DMS53 treated with DMSO at 0.1 percent for 48 hours (cell line): Measurements from ENCODE around the gene ADGRD1.

Experiments used
- DNase-seq: peaks from one replicate; lab custom pipeline; 2025; ENCODE audit not compliant: unreplicated experiment; lab: John Stamatoyannopoulos, UW

Gene ADGRD1

DNA sequence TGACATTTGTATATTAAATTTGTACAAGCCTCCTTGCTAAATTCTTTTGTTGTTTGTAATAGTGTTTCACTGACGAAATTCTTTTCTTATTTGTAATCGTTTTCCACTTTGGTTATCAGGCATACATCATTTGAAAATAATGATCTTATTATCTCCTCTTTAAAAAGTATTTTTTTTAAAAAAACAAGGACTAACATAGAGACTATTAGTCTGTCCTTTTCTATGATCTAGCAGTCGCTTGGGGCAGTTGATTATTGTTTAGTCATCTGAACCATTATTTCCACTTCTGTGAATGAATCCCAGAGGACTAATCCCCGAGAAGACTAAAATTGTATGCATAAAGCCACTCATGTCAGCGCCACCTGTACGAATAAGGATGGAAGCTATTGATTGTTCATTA lies 11.5 kb downstream of the ADGRD1 start:
- DNase-seq, result no peak

DNA sequence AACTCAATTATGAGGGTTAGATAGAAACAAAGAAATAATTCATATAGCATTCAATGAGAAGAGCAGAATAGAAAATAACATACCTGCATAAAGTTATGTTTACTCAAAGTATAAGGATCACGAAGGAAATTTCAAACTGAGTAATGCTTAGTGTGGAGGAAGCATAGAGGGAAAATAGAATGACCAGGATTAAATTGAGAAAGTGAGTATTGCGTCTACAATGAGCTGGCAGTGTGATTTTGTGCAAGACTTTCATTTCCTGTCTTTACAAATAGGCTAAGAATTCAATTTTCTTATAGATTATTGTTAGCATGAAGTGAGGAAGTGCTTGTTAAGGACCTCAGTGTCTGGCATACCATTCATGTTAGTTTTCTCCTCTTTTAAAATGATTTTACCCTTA lies 12.0 kb downstream of the ADGRD1 start:
- DNase-seq, result no peak

DNA sequence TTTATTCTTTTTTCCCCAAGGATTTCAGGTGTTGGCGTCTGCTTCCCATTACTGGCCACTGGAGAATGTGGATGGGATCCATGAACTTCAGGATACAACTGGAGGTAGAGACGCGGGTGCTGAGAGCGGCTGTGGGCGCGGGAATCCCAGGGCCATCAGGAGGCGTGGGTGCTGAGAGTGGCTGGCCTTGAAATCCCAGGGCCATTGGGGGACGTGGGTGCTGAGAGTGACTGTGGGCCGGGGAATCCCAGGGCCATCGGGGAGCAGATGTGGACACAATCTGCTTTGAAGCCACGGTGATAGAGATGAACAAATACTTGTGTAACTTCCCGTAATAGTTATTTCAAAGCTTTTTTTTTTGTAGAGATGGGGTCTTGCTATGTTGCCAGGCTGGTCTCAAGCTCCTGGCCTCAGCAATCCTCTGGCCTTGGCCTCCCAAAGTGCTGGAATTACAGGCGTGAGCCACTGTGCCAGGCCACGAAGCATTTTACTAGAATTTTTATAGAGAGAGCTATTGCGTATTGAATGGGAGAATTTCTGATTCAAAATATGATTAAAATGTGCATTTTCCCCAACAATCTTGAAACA lies 12.8 kb downstream of the ADGRD1 start:
- no peak for DNase-seq

DNA sequence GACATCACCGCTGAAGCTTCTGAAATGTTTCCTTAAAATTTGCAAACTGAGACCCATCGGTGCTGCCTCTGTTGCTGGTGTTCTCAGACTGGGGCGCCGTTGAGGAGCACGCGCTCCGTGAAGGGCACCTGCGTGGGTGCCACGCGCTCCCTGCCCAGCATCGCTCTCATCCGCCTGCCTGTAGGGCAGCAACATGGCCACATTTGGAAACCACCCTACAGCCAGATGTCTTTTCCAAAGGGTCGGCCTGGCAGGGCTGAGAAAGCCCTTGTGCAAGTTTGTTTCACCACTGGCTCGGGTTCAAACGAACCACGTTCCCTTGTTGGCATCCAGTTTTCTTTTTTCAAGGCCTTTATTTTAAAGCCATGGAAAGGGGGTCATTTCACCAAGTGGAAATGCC lies 13.9 kb downstream of the ADGRD1 start:
- DNase-seq, result no peak

DNA sequence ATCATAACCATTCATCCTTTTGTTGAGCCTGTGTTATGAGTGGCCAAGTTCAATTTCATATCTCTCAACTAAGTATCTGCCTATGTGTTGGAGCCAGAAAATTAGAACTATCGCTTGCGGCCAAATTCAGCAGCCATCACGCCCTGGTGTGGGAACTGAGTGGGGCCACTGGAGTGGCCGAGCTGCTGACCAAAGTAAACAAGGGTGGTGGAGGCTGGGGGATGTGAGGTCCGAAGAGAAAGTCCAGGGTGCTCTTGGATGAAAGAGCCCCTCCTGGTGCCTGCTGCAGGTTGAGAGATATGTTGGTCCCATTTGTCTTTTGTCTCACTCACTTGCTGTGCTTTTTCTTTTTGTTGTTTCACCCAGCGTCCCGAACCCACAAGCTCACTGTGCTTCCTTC lies 14.9 kb downstream of the ADGRD1 start:
- DNase-seq, result no peak

DNA sequence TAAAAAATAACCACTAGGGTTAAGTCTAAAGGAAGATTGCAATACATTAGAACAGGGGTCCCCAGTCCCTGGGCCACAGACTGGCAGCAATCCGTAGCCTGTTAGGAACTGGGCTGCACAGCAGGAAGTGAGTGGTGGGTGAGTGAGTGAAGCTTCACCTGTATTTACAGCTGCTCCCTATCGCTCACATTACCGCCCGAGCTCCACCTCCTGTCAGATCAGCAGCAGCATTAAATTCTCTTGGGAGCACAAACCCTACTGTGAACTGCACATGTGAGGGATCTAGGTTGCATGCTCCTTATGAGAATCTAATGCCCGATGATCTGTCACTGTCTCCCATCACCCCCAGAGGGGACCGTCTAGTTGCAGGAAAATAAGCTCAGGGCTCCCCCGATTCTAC lies 15.5 kb downstream of the ADGRD1 start:
- no peak for DNase-seq

DNA sequence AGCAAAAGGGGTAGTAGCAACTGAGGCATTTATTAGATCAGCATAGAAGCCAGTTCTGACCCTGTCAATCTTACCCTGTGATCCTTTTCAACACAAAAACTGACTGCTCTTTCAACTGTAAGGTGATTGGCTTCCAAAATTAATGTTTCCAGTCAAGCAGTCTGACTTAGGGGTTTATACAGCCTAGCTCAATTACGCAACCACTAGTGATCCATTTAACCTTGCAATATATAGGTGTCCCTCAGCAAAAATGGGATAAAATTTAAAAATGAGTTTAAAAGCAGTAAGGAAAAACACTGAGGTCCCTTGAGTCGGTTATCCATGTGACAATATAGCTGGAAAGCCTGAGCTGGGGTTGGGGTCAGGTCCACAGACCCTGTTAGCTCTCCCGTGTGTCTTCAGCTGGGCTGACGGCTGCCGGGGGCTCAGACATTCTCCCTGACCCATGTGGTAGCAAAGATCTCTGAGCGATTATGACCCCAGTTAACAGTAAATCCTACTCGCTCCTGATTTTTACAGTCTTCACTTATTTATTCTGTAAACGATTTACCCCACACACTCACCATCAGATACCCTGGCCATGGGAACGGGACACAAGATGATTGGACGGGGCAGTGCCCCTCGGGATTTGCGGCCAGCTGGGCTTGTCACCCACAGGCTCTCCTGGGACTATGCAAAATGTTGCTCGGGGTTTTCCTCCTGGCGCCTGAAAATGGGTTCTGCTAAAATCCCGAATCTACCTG lies 16.6 kb downstream of the ADGRD1 start:
- no peak for DNase-seq

DNA sequence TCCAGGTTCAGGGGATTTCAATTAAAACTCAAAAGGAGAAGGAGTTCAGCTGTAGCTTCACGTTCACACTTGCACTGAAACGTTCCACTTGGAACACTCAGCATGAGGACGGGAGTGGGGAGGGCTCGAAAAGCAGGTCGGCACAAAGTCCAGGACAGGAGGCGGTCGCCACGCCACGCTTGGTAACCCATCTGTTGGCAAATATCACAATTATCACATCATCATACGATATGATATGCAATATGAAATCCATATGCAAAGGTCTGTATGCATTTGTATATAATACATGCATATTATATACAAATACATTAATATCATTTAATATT lies 17.2 kb downstream of the ADGRD1 start:
- DNase-seq, result no peak

DNA sequence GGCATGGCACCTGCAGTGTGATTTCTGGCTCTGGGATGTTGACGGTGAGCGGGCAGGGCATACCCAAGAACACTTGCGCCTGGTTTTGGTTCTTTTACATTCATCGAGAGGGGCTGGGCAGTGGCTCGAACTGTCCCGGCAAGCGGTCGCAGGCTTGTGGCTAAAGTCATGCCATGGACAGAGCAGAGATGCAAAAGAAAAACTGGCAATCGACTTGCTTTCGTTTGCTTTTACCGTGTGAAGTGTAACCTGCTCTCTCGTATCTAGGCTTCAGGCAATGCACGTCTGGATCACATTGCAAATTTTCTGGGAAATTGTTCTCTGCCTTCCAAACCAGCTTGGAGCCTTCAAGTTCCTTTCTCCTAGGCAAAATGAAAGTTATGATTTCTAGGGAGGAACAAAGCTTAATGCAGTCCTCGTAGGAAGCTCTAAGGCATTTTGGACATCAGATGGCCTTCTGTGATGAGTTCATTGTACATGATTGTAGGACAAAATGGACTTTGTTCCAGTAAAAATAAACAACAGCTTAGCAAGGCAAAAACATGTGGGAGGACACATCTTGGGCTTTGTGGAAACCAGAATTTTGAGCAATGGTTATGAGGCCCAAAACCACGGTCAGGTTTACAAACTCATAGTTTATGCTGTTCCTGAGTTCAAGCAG lies 18.3 kb downstream of the ADGRD1 start:
- DNase-seq, result no peak

DNA sequence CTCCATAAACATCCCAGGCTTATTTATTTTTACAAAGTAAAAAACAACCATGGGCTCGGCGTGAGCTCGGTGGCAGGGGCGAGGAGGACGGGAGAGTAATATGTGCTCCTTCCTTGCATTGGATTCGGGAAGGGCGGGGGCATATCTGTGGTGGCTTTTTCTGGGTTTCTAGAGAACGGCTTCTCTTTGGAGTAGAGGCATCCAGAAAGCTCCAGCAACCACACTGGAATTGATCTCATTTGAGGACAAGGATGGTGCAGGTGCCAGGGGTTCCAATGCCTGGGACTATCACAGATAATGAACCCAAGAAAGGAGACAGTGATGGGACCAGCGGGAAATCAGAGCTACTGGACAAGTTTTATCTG lies 18.9 kb downstream of the ADGRD1 start:
- no peak for DNase-seq

DNA sequence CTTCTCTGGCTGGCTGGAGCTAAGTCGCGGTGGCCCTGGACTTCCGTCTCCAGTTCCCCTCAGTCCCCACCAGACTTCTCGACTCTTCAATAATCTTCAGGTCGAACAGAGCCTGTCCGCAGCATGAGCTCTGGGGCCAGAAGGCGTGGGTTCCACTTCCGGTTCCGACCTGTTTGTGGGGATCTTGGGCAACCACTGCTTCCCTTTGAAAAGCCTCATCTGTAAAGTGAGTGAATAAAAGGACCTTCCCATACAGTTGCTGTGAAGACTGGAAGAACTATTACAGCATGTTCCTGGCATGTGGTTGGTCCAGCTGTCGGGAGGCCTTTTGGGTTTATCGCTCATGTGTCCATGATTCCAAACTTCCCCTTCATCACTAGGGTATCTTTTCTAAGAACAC lies 19.4 kb downstream of the ADGRD1 start:
- no peak for DNase-seq

DNA sequence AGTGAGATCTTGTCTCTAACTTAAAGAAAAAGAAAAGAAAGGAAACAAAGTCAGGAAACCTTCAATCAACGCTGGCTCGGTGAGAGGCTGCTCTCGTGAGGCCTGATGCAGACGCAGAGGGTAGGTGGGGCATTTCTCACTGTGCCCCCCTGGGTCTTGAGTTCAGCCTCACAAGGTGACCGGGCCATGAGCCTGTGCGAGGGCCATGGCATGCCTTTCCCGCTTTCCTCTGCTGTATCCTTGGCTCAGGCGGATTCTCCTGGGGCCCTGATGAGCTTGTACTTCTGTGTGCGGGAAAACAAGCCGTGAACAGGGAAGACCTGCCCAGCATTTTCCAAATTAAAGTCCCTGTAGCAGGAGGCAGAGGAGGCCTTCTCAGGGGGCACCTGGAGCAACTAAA lies 20.2 kb downstream of the ADGRD1 start:
- DNase-seq, result no peak

DNA sequence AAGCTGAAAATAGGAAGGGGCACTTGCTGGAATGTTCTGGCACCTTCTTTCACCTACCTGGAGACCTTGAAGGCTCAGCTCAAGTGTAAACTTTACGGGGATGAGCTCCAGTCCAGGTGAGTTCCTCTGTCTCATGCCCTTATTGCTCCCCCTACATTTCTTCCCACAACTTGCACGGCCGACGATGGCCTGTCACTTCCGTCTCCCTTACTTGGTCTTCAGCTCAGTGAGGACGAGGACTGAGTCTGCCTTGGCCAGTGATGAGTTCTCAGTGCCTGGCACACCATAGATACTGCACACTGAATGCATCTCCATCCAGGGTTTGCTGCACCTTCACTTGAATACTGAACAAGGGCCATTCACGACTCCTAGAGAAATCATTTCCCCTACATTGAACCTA lies 21.4 kb downstream of the ADGRD1 start:
- no peak for DNase-seq

DNA sequence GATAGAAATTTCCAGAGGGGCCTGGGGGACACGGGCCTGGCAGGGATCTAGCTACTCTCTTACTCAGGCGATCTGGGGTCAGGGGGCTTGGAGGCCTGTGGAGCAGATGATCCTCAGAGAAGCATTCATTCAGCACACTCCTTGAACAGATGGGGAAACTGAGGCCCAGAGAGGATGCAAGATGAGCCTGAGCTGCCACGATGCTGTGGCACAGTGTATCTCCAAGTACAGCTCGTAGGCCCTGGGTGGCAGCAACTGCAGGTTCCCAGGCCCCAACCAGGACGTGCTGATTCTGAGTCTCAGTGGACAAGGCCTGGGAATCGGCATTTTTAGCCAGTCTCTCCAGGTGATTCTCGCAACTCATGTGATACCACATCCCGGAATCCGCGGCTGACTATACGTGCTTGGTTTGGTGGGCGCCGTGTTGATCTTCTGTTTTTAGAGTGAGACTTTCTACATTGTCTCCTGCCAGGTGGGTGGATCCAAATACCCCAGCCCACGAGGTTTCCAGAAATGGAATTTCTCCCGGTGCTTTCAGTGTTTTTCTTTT lies 22.5 kb downstream of the ADGRD1 start:
- DNase-seq, result no peak

DNA sequence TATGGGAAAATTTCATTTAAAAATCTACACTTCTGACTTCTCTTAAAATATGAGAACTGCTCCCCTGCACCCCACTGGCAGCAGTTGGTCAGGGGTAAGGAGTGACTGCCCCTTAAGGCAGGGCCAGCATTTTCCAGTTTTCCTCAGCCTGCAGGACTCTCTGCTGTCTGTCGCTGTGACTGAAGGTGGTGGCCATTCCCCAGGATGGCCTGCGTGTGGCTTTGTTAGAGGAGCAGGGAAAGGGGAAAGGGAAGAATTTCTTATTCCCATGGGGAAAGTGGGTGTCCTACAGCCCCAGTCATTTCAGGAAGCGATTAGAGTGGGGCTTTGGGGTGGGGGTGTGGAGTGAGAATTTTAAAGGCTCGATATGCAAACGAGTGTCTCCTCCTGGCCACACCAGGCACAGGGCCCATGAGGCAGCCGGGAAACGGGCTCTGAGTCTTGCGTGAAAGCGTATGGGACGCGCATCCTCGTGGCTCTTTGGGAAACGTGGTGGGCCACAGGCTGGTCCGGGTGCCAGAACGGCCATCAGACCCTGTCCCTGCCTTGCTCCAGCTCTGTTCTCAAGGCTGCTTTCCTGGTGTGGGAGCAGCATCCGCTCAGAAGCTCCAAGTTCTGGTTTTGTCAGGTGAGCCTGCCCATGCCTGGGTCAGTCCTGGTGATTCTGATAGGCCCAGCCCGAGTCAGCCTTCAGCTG lies 23.5 kb downstream of the ADGRD1 start:
- DNase-seq, result no peak

DNA sequence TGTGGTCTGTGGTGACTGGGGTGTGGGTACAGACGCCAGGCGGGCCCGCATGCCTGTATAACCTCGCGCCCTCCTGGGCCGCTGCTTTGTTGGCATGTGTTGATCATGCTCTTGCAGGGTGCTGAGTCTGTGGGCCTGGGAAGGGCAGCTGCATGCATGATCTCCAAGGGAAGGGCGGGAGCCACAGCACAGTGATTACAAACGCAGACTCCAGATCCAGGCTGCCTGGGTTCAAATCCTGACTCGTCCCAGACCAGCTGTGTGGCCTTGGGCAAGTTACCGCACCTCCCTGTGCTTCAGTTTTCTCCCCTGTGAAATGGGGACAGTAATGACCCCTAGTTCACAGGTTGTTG lies 24.0 kb downstream of the ADGRD1 start:
- no peak for DNase-seq

DNA sequence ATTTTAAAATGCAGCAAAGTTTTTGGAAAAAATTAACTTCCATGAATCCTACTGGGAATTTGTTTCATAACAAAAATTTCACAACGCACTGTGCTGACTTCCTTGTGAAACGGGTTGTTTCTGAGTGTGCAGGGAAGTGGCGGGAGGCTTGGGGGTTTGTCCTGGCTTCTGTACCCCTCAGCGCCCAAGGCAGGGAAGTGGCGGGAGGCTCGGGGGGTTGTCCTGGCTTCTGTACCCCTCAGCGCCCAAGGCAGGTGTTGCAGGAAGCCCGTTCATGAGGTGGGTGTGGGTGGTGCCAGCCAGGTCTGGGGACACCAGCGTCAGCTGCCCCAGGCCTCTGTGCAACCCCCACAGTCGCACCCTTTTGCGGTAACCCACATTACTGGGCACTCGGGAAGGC lies 25.1 kb downstream of the ADGRD1 start:
- no peak for DNase-seq

DNA sequence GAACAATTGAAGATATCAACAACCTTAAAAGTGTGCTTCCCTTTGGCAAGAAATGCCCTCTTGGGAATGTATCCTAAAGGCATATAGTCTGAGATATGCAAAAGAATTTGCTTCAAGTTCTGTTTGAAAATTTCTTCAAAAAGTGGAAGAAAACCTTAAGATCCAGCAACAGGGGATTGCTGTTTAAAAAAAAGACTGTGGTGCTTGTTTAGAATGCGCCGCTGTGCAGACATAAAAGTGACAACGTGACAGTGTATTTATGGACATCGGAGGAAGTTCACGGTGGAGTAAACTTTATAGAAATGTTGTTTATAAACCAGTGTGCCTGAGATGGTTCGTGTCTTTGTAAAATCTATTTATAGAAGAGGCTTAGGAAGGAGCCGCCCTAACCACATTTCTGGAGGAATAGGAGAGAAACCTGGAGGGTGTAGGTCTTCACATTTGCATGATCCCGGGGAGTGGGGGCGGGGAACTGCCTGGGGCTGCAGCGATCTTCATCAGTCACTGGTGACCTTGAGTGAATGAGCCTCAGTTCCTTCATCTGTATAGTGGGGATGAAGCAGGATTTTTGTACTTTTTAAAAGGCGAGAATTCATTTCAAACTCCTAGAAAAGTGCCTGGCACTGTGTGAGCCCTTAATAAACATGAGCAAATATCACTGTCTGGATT lies 27.5 kb downstream of the ADGRD1 start:
- DNase-seq, result no peak

DNA sequence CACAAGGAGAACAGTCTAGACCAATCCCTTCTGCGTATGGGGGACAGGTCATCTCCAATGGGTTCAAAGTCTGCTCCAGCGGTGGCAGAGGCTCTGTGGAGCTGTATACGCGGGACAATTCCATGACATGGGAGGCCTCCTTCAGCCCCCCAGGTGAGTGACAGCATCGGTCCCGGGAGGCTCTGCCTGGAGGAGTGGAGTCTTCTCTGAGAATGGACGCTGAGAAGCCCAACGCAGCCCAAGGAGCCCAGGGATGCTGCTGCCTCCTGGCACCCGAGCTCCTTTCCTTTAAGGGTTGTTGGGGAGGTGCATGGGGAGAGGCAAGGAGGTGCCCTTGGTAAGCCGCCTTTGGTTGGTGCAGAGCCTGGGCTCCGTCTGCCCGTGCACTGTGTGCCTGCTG lies 28.2 kb downstream of the ADGRD1 start:
- DNase-seq, result no peak

DNA sequence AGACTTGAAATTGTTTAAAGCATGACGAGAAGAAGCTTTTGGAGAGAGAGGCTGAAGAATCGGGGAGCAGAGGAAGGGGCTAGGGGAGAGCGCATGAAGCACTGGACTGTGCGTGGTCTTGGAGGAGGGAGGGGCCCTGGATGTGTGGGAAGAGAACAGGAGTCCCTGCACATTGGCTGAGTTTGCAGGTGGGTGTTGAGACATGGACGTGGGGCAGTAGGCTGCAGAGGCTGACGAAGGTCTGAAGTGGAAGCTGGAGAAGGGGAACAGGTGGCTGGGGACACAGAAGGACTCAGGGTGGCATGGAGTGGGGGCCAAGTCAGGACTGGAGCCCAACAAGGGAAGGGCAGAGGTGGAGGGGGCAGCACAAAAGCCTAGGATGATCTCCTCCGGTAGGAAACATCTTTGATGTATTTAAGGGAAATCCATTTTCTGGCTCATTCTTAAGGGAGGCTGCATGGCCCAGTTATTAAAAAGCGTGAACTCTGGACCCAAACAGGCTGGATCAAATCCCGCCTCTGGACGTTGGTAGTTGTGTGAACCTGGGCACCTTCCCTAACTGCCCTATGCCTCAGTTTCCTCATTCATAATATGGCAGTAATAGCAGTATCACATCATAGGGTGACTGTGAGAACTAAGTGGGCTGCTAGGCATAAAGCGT lies 29.0 kb downstream of the ADGRD1 start:
- DNase-seq, result no peak
